ENCODE measurements around the gene CATSPERZ.
A peak's percentile ranks its signal among the peaks of the same experiment; 100 is the strongest.

CATSPERZ gene, protein sequence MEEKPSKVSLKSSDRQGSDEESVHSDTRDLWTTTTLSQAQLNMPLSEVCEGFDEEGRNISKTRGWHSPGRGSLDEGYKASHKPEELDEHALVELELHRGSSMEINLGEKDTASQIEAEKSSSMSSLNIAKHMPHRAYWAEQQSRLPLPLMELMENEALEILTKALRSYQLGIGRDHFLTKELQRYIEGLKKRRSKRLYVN

GRCh38 chr11:64299847-64300648 lies at the start of gene CATSPERZ:
CATSPERZ (plus strand) TSS chr11:64300358; CDS start chr11:64300411, 53 bp downstream.
- no peak for DNase-seq (ENCODE audit: low read depth)
- TF ChIP-seq, protein P1, sequence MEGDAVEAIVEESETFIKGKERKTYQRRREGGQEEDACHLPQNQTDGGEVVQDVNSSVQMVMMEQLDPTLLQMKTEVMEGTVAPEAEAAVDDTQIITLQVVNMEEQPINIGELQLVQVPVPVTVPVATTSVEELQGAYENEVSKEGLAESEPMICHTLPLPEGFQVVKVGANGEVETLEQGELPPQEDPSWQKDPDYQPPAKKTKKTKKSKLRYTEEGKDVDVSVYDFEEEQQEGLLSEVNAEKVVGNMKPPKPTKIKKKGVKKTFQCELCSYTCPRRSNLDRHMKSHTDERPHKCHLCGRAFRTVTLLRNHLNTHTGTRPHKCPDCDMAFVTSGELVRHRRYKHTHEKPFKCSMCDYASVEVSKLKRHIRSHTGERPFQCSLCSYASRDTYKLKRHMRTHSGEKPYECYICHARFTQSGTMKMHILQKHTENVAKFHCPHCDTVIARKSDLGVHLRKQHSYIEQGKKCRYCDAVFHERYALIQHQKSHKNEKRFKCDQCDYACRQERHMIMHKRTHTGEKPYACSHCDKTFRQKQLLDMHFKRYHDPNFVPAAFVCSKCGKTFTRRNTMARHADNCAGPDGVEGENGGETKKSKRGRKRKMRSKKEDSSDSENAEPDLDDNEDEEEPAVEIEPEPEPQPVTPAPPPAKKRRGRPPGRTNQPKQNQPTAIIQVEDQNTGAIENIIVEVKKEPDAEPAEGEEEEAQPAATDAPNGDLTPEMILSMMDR (IDR thresholded peaks at IDR 0.05; ENCODE audit: low read length, missing control alignments): no peak
- peak within 1 kb of the TSS; percentile 40 for H3K4me3 ChIP-seq (replicated peaks; ENCODE audit: low read depth, low read length)

GRCh38 chr11:64250415-64251015 lies 49.6 kb upstream of the CATSPERZ start:
- TF ChIP-seq, protein P1 (IDR thresholded peaks at IDR 0.05; ENCODE audit: low read length, missing control alignments): no peak
- peak overlapping the region; percentile 85 for H3K4me3 ChIP-seq (replicated peaks; ENCODE audit: low read depth, low read length)
- DNase-seq (ENCODE audit: low read depth): no peak

- H3K4me3 ChIP-seq (replicated peaks; ENCODE audit: low read depth, low read length): peak within 1 kb of the TSS; percentile 85
- TF ChIP-seq, protein P1 (IDR thresholded peaks at IDR 0.05; ENCODE audit: low read length, missing control alignments): peak; percentile 29
- DNase-seq (ENCODE audit: low read depth): no peak
Measured at GRCh38 chr11:64251016-64251752, 49.0 kb upstream of the CATSPERZ start, which contains the start of gene PLCB3. PLCB3 (plus strand) TSS chr11:64251530; CDS start chr11:64251650, 120 bp downstream.

DNA sequence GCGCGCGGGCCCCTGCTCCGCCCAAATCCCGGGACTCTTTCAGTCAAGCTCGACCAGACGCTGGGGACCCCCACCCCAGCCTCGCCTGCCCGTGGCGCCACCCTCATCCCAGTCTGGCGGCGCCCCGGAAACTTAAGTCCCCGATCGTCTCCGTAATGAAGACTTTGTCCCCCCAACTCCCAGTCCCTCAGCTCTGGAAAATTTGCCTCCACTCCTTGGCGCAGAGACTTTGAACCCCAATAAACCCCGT lies 48.5 kb upstream of the CATSPERZ start:
- peak overlapping the region; percentile 85 for H3K4me3 ChIP-seq (replicated peaks; ENCODE audit: low read depth, low read length)
- TF ChIP-seq, protein P1 (IDR thresholded peaks at IDR 0.05; ENCODE audit: low read length, missing control alignments): no peak
- DNase-seq (ENCODE audit: low read depth): no peak

DNA sequence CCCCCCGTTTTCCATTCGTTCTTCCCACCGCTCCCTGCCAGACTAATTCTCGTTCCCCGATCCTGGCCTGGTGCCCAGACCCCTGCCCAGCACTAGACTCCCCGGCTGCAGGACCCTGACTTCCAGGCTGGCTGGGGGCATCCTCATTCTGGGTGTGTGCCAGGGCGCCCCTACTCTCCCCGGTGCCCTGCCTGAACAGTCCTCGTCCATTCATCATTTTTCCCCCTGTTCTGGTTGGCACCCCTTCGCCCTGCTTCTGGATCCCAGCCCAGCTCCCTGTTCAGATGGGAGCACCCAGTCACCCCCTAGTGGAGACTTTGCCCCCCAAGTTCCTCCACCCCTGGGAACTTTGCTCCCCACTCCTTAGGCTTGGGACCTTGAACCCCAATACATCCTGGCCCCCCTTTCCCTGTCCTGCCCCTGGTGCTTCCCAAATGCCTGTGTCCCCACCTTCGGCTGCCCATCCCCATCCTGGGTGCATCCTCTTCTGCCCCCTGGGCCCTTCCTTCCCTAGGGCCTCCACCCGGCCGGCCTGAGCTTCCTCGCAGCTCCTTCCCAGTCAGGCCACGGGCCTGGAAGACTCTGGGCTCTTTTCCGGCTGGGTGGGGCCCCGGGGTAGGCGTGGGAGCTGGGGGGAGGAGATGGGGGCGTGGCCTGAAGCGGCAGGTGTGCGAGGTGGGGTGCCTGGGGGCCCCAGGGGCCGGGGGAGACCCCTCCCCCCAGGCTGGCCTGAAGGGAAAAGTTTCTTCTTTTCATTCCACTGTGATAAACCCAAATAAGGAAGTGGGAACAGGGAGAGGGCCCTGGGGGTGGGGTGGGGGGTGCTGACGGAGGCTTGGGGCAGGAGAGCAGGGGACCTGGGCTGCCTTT lies 47.9 kb upstream of the CATSPERZ start:
- H3K4me3 ChIP-seq (replicated peaks; ENCODE audit: low read depth, low read length): peak overlapping the region; percentile 85
- no peak for DNase-seq (ENCODE audit: low read depth)
- TF ChIP-seq, protein P1 (IDR thresholded peaks at IDR 0.05; ENCODE audit: low read length, missing control alignments): peak; percentile 39

GRCh38 chr11:64253043-64253442 lies 47.1 kb upstream of the CATSPERZ start:
- TF ChIP-seq, protein P1 (IDR thresholded peaks at IDR 0.05; ENCODE audit: low read length, missing control alignments): no peak
- DNase-seq (ENCODE audit: low read depth): no peak
- peak overlapping the region; percentile 85 for H3K4me3 ChIP-seq (replicated peaks; ENCODE audit: low read depth, low read length)

Measured in fibroblast of pulmonary artery (primary cell).